PC-3 (cell line): Measurements from ENCODE around the gene C3AR1. TPM values are rescaled to one million over a fixed set of nuclear protein-coding genes. Genes with fewer than 3 reads are reported as not detected.

Experiments used
- ATAC-seq: fragments of 200-7000 bp; cut with Tn5 transposase; 2 replicates; pipeline ENCODE4 v1.9.1; 2020; ENCODE audit warnings: mild to moderate bottlenecking, moderate library complexity
- BruUV-seq: library from RNA; stranded (reverse); fragments of 400-500 nt; replicated peaks from 2 replicates; lab custom pipeline; 2021; lab: Mats Ljungman, UMichigan
- CTCF ChIA-PET: fragments of 300-600 bp; sonication (Branson Sonifier 250); formaldehyde crosslinking; loops from one replicate; lab custom pipeline; 2022; ENCODE audit warnings: antibody characterized with exemption; lab: Charles Lee
- POLR2A ChIA-PET: fragments of 300-600 bp; sonication (Branson Sonifier 250); formaldehyde crosslinking; loops from one replicate; lab custom pipeline; 2022; ENCODE audit warnings: antibody characterized with exemption; ENCODE audit not compliant: unreplicated experiment; lab: Charles Lee
- DNase-seq: peaks from one replicate; pipeline ENCODE4 v3.0.0-alpha.2; 2015
- H2AFZ ChIP-seq: fragments of 300-600 bp; sonication (generic); 2 replicates; pipeline ENCODE4 v1.6.0; 2016; ENCODE audit warnings: antibody characterized with exemption, low read length
- H3F3A ChIP-seq: fragments of 300-600 bp; sonication (generic); one replicate; pipeline ENCODE4 v1.6.0; 2017; ENCODE audit warnings: antibody characterized with exemption, low read length, control low read depth, mild to moderate bottlenecking; ENCODE audit not compliant: unreplicated experiment
- H3K27ac ChIP-seq: fragments of 300-600 bp; sonication (generic); 2 replicates; pipeline ENCODE4 v1.5.1; 2016; ENCODE audit warnings: mild to moderate bottlenecking, low read length
- H3K27me3 ChIP-seq: fragments of 300-600 bp; sonication (generic); 2 replicates; pipeline ENCODE4 v1.6.1; 2016; ENCODE audit warnings: low read length, mixed read lengths
- H3K36me3 ChIP-seq: fragments of 300-600 bp; sonication (generic); 2 replicates; pipeline ENCODE4 v1.6.1; 2016; ENCODE audit warnings: low read depth, mixed run types, low read length, mixed read lengths
- H3K4me1 ChIP-seq: fragments of 300-600 bp; sonication (generic); 2 replicates; pipeline ENCODE4 v1.5.1; 2016; ENCODE audit warnings: low read length; ENCODE audit not compliant: insufficient read depth
- H3K4me2 ChIP-seq: fragments of 300-600 bp; sonication (generic); 2 replicates; pipeline ENCODE4 v1.6.0; 2016; ENCODE audit warnings: low read length
- H3K4me3 ChIP-seq: fragments of 300-600 bp; sonication (generic); 2 replicates; pipeline ENCODE4 v1.5.1; 2016; ENCODE audit warnings: mild to moderate bottlenecking, low read length, mixed read lengths
- H3K79me2 ChIP-seq: fragments of 300-600 bp; sonication (generic); 2 replicates; pipeline ENCODE4 v1.6.1; 2017; ENCODE audit warnings: low read length, mixed read lengths
- H3K9ac ChIP-seq: fragments of 300-600 bp; sonication (generic); 2 replicates; pipeline ENCODE4 v1.6.0; 2016; ENCODE audit warnings: mild to moderate bottlenecking, low read length
- H3K9me2 ChIP-seq: fragments of 300-600 bp; sonication (generic); replicated peaks from 2 replicates; pipeline ENCODE4 v1.6.1; 2016; ENCODE audit warnings: mixed run types, low read length, mixed read lengths
- H3K9me3 ChIP-seq: fragments of 300-600 bp; sonication (generic); 2 replicates; pipeline ENCODE4 v1.6.1; 2016; ENCODE audit warnings: low read length, mixed read lengths
- H4K20me1 ChIP-seq: fragments of 300-600 bp; sonication (generic); 2 replicates; pipeline ENCODE4 v1.6.1; 2016; ENCODE audit warnings: low read length, mixed read lengths
- CTCF ChIP-seq: fragments of 300-600 bp; sonication (generic); conservative IDR thresholded peaks from 2 replicates; pipeline ENCODE4 v1.5.1; 2017; ENCODE audit warnings: antibody characterized with exemption, low read depth, mild to moderate bottlenecking, low read length
- EZH2 ChIP-seq: fragments of 300-600 bp; sonication (generic); IDR thresholded peaks from one replicate; pipeline ENCODE4 v1.6.1; 2017; ENCODE audit warnings: antibody characterized with exemption, mild to moderate bottlenecking, low read length; ENCODE audit not compliant: unreplicated experiment
- EZH2phosphoT487 ChIP-seq: fragments of 300-600 bp; sonication (generic); IDR thresholded peaks from 2 replicates; pipeline ENCODE4 v1.6.1; 2018; ENCODE audit warnings: mild to moderate bottlenecking, antibody characterized with exemption, low read length, borderline replicate concordance
- intact Hi-C: fragments of 100-400 bp; cut with micrococcal nuclease; formaldehyde crosslinking; loops from 2 replicates; pipeline ENCODE4 v1.9.0; 2023
- total RNA-seq: library from RNA; depleted of rRNA; stranded (reverse); fragments of >200 nt; gene quantifications from 2 replicates; pipeline ENCODE4 v1.2.3, GENCODE V29; 2014

The C3AR1 gene
- total RNA-seq, 1 experiment from 2014 or later: not detected

- Histone ChIP-seq H3K27me3 (no peaks in the 10 kb centered on the region), H3K79me2 (no peaks in the 10 kb centered on the region), H3K4me2 (no peak overlapping the region), H3K36me3 (no peaks in the 10 kb centered on the region), H3K9me3 (no peaks in the 10 kb centered on the region), H3K4me3 (no peak overlapping the region), H3K9ac (no peak overlapping the region), H3K4me1 (peaks cover 8% of the 10 kb centered on the region; the same call in 1 of the 2 replicates), H3K27ac (no peak overlapping the region), H4K20me1 (no peaks in the 10 kb centered on the region), H2AFZ (no peak overlapping the region), H3F3A (no peaks in the 10 kb centered on the region), H3K9me2 (no peaks in the 10 kb centered on the region)
- DNase-seq (no peak), ATAC-seq (no peak)
- intact Hi-C loops: no loop called here
- TF ChIP-seq EZH2 (no peak), EZH2phosphoT487 (no peak), CTCF (no peak)
- ChIA-PET CTCF (no interaction called here), POLR2A (no interaction called here)
- BruUV-seq: no TSS peak
These were observed 3.4 kb upstream of the C3AR1 start for GRCh38 chr12:8069582-8069981.

- Histone ChIP-seq H3K9me2 (no peaks in the 10 kb centered on the region), H3K4me1 (peaks cover 8% of the 10 kb centered on the region; the same call in 1 of the 2 replicates), H3K36me3 (no peaks in the 10 kb centered on the region), H3K9me3 (no peaks in the 10 kb centered on the region), H3K27me3 (no peaks in the 10 kb centered on the region), H3K79me2 (no peaks in the 10 kb centered on the region), H2AFZ (no peak overlapping the region), H3F3A (no peaks in the 10 kb centered on the region), H4K20me1 (no peaks in the 10 kb centered on the region), H3K27ac (no peak overlapping the region), H3K4me3 (no peak overlapping the region), H3K9ac (no peak overlapping the region), H3K4me2 (no peak overlapping the region)
- no peak for TF ChIP-seq CTCF
- TF ChIP-seq EZH2: no peak
- no peak for TF ChIP-seq EZH2phosphoT487
- POLR2A ChIA-PET: no interaction called here
- DNase-seq (no peak), ATAC-seq (no peak)
- intact Hi-C loops: no loop called here
- CTCF ChIA-PET: no interaction called here
- BruUV-seq: no TSS peak
These were observed 2.0 kb downstream of the C3AR1 start for GRCh38 chr12:8064131-8064530.

- Histone ChIP-seq H3K27ac (no peak overlapping the region), H3K9me3 (no peaks in the 10 kb centered on the region), H3K36me3 (no peaks in the 10 kb centered on the region), H4K20me1 (no peaks in the 10 kb centered on the region), H3K9me2 (no peaks in the 10 kb centered on the region), H3F3A (no peaks in the 10 kb centered on the region), H3K27me3 (no peaks in the 10 kb centered on the region), H3K79me2 (no peaks in the 10 kb centered on the region), H2AFZ (no peak overlapping the region), H3K4me2 (no peak overlapping the region), H3K4me3 (no peak overlapping the region), H3K9ac (no peak overlapping the region), H3K4me1 (no peaks in the 10 kb centered on the region)
- TF ChIP-seq CTCF (no peak), EZH2phosphoT487 (no peak), EZH2 (no peak)
- POLR2A ChIA-PET: no interaction called here
- no peak for ATAC-seq
- no peak for DNase-seq
- intact Hi-C loops: no loop called here
- no TSS peak for BruUV-seq
- CTCF ChIA-PET: no interaction called here
These were observed 7.7 kb downstream of the C3AR1 start for GRCh38 chr12:8058506-8058905.
